Breast epithelium (tissue), 4 donors: ENCODE measurements around the gene ADRA2B. TPM values are rescaled to one million over a fixed set of nuclear protein-coding genes. Genes with fewer than 3 reads are reported as not detected.
"Not testable (repeated sequence)": the region's sequence is repeated elsewhere in the genome, so short reads cannot be mapped to it uniquely, and the experiment has no call there.

Source experiments
- DNase-seq, 2 donors: peaks; one replicate each; pipeline ENCODE4 v3.0.0-alpha.2; 2019; ENCODE audit warnings: low spot score in 2 of 2
- H3K27ac ChIP-seq, 2 donors: fragments of 200-600 bp; sonication (generic) in 1 of 2; one replicate each; pipeline ENCODE4 v1.5.1; 2016 to 2019; ENCODE audit warnings: mild to moderate bottlenecking in 1 of 2
- H3K27me3 ChIP-seq, 2 donors: fragments of 200-600 bp; sonication (generic) in 1 of 2; one replicate each; pipeline versions ENCODE4 v1.5.1 to v1.6.0; 2017 to 2019; ENCODE audit warnings: control low read depth in 1 of 2, mild to moderate bottlenecking in 1 of 2
- H3K36me3 ChIP-seq: fragments of 200-600 bp; one replicate; pipeline ENCODE4 v1.5.1; 2019
- H3K4me1 ChIP-seq, 2 donors: fragments of 200-600 bp; sonication (generic); one replicate each; pipeline ENCODE4 v1.5.1; 2016 to 2019; ENCODE audit warnings: control low read depth in 1 of 2
- H3K4me3 ChIP-seq, 3 donors: fragments of 200-600 bp; sonication (generic); 1 replicate in 2 of 3; 2 replicates in 1 of 3; pipeline ENCODE4 v1.5.1; 2016 to 2019; ENCODE audit warnings: mild to moderate bottlenecking in 3 of 3, moderate library complexity in 2 of 3
- H3K9me3 ChIP-seq, 2 donors: fragments of 200-600 bp; sonication (generic) in 1 of 2; one replicate each; pipeline ENCODE4 v1.5.1; 2016 to 2019; ENCODE audit warnings: control low read depth in 1 of 2
- POLR2A ChIP-seq: fragments of 450-650 bp; IDR thresholded peaks from one replicate; pipeline ENCODE4 v1.6.1; 2016; ENCODE audit warnings: antibody characterized with exemption, mild to moderate bottlenecking, moderate library complexity
- intact Hi-C: fragments of 100-400 bp; cut with DNase I; formaldehyde crosslinking; loops from one replicate; pipeline ENCODE4 v1.15.1; 2023; ENCODE audit warnings: low total_unique reads
- total RNA-seq, 3 donors: library from RNA; depleted of rRNA; stranded (reverse); fragments of >200 nt; gene quantifications; one replicate each; pipeline ENCODE4 v1.1.0, GENCODE V29; 2016

The ADRA2B gene
- total RNA-seq, 3 donors from 2014 or later: 1.3 to 1.6 (median 1.4) TPM

DNA sequence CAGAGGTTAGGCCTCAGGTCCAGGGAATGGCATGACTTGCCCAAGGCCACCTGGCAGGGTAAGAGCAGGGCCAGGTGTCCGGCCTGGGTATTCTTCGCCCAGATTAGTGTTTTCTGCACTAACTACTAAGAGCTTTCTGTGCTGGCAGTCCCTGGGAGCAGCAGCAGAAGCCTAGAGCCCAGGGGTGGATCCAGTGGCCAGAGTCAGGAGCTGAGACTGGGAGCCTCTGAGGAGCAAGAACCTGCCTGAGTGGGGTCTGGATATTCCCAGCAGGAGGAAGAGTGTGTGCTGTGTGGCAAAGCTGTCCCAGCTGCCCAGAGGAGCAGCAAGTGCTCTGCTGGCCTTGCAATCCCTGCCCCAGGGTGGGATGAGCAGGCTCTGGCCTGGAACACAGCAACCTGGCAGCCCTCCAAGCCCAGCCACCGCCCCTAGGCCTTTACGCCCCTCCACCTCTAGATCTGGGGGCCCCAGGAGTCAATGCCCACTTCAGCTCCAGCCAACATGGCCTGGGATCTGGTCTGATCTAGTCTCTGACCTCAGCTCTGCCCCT lies 50.9 kb downstream of the ADRA2B start:
- no peak overlapping the region for H3K27ac ChIP-seq
- H3K27me3 ChIP-seq: no peaks in the 10 kb centered on the region
- TF ChIP-seq POLR2A: no peak
- intact Hi-C loops: no loop called here
- no peak for DNase-seq
- H3K9me3 ChIP-seq: no peaks in the 10 kb centered on the region
- no peaks in the 10 kb centered on the region for H3K36me3 ChIP-seq
- H3K4me3 ChIP-seq: no peak overlapping the region
- no peaks in the 10 kb centered on the region for H3K4me1 ChIP-seq

DNA sequence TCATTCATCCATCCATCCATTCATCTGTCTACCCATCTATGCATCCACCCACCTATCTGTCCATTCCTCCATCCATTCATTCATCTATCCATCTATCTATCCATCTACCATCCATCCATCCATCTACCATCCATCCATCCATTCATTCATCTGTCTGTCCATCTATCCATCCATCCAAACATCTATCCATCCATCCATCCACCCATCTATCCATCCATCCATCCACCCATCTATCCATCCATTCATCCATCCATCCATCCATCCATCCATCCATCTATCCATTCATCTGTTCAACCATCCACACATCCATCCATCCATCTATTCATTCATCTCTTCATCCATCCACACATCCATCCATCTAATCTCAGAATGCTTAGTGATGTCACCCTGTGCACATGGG lies 51.6 kb downstream of the ADRA2B start:
- H3K9me3 ChIP-seq, H3K4me1 ChIP-seq, intact Hi-C loops, H3K4me3 ChIP-seq, H3K36me3 ChIP-seq, H3K27ac ChIP-seq, H3K27me3 ChIP-seq, DNase-seq: not testable (repeated sequence)

GRCh38 chr2:96064047-96064675 lies 52.2 kb downstream of the ADRA2B start:
- H3K27ac ChIP-seq, intact Hi-C loops, H3K36me3 ChIP-seq, H3K4me1 ChIP-seq, H3K4me3 ChIP-seq, DNase-seq, H3K9me3 ChIP-seq, H3K27me3 ChIP-seq: not testable (repeated sequence)

- intact Hi-C loops, DNase-seq, H3K27me3 ChIP-seq, H3K27ac ChIP-seq, H3K9me3 ChIP-seq, H3K4me3 ChIP-seq, H3K4me1 ChIP-seq, H3K36me3 ChIP-seq: not testable (repeated sequence)
Observed at GRCh38 chr2:96063116-96063899, 53.1 kb downstream of the ADRA2B start.

Other genes starting within 250 kb of the ADRA2B start
- 100 to 1,000 TPM in 1 of 3 donors, 10 to 100 TPM in 2; 54.7 to 407 (median 81.3) TPM for gene ANKRD36C, start 124.7 kb downstream of the ADRA2B start, total RNA-seq
- 10 to 100 TPM in 1 of 3 donors, 1 to 10 TPM in 2; 5.9 to 11.7 (median 8.8) TPM for gene GPAT2, start 81.7 kb downstream of the ADRA2B start, total RNA-seq
- gene ASTL, start 21.9 kb upstream of the ADRA2B start, total RNA-seq: under 1 TPM in 1 of 3 donors, not detected in 2; 0.32 TPM
- gene DUSP2, start 28.9 kb upstream of the ADRA2B start, total RNA-seq: 10 to 100 TPM in 2 of 3 donors, 1 to 10 TPM in 1; 1.9 to 57.5 (median 12.8) TPM
- gene STARD7, start 92.3 kb upstream of the ADRA2B start, total RNA-seq: 100 to 1,000 TPM in 1 of 3 donors, 10 to 100 TPM in 2; 84.9 to 133 (median 96.3) TPM
- 10 to 100 TPM; 31.1 to 44.5 (median 35.2) TPM for gene TMEM127, start 149.4 kb upstream of the ADRA2B start, total RNA-seq
- gene CIAO1, start 149.7 kb upstream of the ADRA2B start, total RNA-seq: 100 to 1,000 TPM; 119 to 131 (median 127) TPM
- 100 to 1,000 TPM in 2 of 3 donors, 10 to 100 TPM in 1; 99.4 to 111 (median 109) TPM for gene SNRNP200, start 189.0 kb upstream of the ADRA2B start, total RNA-seq
- gene ITPRIPL1, start 208.7 kb upstream of the ADRA2B start, total RNA-seq: 10 to 100 TPM in 1 of 3 donors, 1 to 10 TPM in 1, under 1 TPM in 1; 0.64 to 11.1 (median 6.9) TPM
- 1 to 10 TPM in 1 of 3 donors, under 1 TPM in 2; 0.44 to 2.6 (median 0.66) TPM for gene NCAPH, start 219.2 kb upstream of the ADRA2B start, total RNA-seq